Activated CD4-positive, alpha-beta memory T cell treated with anti-CD3 and anti-CD28 coated beads, Interleukin-2, amount 10 ng/mL, durations not matched to agents 7 days and 5 days (primary cell): ENCODE measurements around the gene SH3BGRL2. TPM values are rescaled to one million over a fixed set of nuclear protein-coding genes. Genes with fewer than 3 reads are reported as not detected.
"Not testable (repeated sequence)": the region's sequence is repeated elsewhere in the genome, so short reads cannot be mapped to it uniquely, and the experiment has no call there.

ENCODE experiments used
- CTCF ChIA-PET: fragments of 350-600 bp; sonication (Branson Sonifier 250); formaldehyde crosslinking; loops from one replicate; lab custom pipeline; 2021; ENCODE audit warnings: antibody characterized with exemption, inconsistent platforms; lab: Charles Lee
- POLR2A ChIA-PET: fragments of 350-600 bp; sonication (Branson Sonifier 250); formaldehyde crosslinking; loops from one replicate; lab custom pipeline; 2021; ENCODE audit warnings: antibody characterized with exemption; lab: Charles Lee
- DNase-seq: peaks from one replicate; pipeline ENCODE4 v3.0.0-alpha.2; 2020
- H3K27ac Mint-ChIP-seq: one replicate; pipeline ENCODE4 v1.8.0; 2021; ENCODE audit warnings: mild to moderate bottlenecking, mixed read lengths
- H3K27me3 Mint-ChIP-seq: one replicate; pipeline ENCODE4 v1.8.0; 2021; ENCODE audit warnings: mixed read lengths
- H3K36me3 Mint-ChIP-seq: one replicate; pipeline ENCODE4 v1.8.0; 2021; ENCODE audit warnings: low read depth, mixed read lengths
- H3K4me1 Mint-ChIP-seq: one replicate; pipeline ENCODE4 v1.8.0; 2021; ENCODE audit warnings: mixed read lengths
- H3K4me3 Mint-ChIP-seq: one replicate; pipeline ENCODE4 v1.8.0; 2021; ENCODE audit warnings: mild to moderate bottlenecking, mixed read lengths
- H3K9me3 Mint-ChIP-seq: one replicate; pipeline ENCODE4 v1.8.0; 2021; ENCODE audit warnings: mixed read lengths
- total RNA-seq, 2 experiments: library from RNA; stranded (reverse); gene quantifications; one replicate each; pipeline ENCODE4 v1.2.3, GENCODE V29; 2021

Gene SH3BGRL2
- total RNA-seq, 2 experiments from 2014 or later: 0.20 to 0.35 TPM

DNA sequence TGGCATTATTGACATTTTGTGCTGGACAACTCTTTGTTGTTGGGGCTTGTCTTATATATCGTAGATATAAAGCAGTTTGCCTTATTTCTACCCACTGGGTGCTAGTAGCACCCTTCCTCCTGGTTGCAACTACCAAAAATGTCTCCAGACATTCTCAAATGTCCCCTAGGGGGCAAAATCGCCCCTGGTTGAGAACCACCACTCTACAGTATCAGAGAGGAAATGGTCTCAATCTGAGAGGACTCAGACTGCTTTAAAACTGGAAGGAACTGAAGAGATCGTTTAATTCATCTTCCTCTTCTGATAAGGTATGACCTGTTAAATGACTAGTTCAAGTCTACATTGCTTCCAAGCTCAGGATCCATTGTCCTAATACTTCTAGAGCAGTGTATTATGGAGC lies 14.9 kb downstream of the SH3BGRL2 start:
- H3K4me3 Mint-ChIP-seq: no peak overlapping the region
- POLR2A ChIA-PET: no interaction called here
- no peak for DNase-seq
- H3K27ac Mint-ChIP-seq: no peak overlapping the region
- peaks cover 12% of the 10 kb centered on the region for H3K27me3 Mint-ChIP-seq
- H3K4me1 Mint-ChIP-seq: no peaks in the 10 kb centered on the region
- no peaks in the 10 kb centered on the region for H3K9me3 Mint-ChIP-seq
- CTCF ChIA-PET: no interaction called here
- no peaks in the 10 kb centered on the region for H3K36me3 Mint-ChIP-seq

DNA sequence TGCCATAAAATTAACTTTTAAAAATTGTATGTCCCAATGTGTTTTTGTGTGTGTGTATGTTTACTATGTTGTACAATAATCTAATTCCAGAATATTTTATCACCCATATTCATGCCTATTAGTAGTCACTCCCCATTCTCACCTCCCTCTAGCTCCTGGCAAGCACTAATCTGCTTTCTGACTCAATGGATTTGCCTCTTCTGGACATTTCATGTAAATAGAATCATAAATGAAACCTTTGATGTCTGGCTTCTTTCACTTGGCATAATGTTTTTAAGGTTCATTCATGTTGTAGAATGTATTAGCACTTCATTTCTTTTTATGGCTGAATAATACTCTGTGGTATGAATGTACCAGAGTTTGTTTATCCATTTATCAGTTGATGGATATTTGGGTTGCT lies 15.4 kb downstream of the SH3BGRL2 start:
- Mint-ChIP-seq H3K27ac (no peak overlapping the region), H3K27me3 (peaks cover 12% of the 10 kb centered on the region), H3K9me3 (no peaks in the 10 kb centered on the region), H3K4me1 (no peaks in the 10 kb centered on the region), H3K4me3 (no peak overlapping the region), H3K36me3 (no peaks in the 10 kb centered on the region)
- ChIA-PET POLR2A (no interaction called here), CTCF (no interaction called here)
- DNase-seq: no peak

DNA sequence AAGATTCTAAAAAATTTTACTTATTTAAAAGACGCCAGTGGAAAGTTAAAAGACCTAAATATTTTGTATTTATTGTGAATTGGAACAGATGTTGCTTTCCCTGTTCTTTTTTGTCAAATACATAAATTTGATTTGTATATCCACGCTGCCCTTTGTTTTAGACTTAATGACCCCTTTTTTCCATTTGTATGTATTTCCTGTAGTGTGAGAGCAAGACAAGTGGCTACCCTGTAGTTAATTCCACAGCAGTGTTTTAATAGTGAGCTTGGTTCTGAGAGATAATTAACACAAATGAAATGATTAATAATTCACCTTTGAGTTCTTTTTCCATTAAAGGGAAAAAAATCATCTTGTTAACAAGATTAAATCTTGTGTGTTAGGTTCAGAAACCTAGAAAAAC lies 16.6 kb downstream of the SH3BGRL2 start:
- H3K27ac Mint-ChIP-seq: no peak overlapping the region
- ChIA-PET CTCF (no interaction called here), POLR2A (no interaction called here)
- peaks cover 12% of the 10 kb centered on the region for H3K27me3 Mint-ChIP-seq
- H3K9me3 Mint-ChIP-seq: no peaks in the 10 kb centered on the region
- H3K4me1 Mint-ChIP-seq: no peaks in the 10 kb centered on the region
- H3K36me3 Mint-ChIP-seq: no peaks in the 10 kb centered on the region
- H3K4me3 Mint-ChIP-seq: no peak overlapping the region
- no peak for DNase-seq

DNA sequence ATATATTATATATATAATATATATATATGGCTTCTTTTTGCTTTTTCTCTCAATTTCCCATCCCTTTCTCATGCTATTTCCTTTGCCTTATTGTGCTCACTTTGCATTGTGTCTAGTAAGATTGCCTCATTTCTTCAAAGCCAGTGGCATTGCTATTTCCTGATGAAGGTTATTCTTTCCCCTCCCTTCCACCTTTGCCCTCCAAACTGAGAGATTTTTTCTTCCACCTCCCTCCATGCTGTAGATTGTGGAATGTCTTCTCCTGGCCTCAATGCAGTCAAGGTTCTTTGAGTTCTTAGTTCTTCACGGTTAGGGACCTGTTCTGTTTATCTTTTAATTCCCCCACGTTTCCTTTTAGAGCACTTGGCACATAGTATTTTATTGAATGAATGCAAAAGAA lies 17.2 kb downstream of the SH3BGRL2 start:
- no peak overlapping the region for H3K27ac Mint-ChIP-seq
- DNase-seq: no peak
- H3K4me1 Mint-ChIP-seq: no peaks in the 10 kb centered on the region
- H3K9me3 Mint-ChIP-seq: no peaks in the 10 kb centered on the region
- H3K4me3 Mint-ChIP-seq: no peak overlapping the region
- POLR2A ChIA-PET: no interaction called here
- H3K27me3 Mint-ChIP-seq: peaks cover 12% of the 10 kb centered on the region
- CTCF ChIA-PET: interaction anchor here (1.5 kb wide), 1 partner anchor 222 kb away, joined by 3 read pairs; no protein-coding TSS in a partner anchor
- no peaks in the 10 kb centered on the region for H3K36me3 Mint-ChIP-seq

DNA sequence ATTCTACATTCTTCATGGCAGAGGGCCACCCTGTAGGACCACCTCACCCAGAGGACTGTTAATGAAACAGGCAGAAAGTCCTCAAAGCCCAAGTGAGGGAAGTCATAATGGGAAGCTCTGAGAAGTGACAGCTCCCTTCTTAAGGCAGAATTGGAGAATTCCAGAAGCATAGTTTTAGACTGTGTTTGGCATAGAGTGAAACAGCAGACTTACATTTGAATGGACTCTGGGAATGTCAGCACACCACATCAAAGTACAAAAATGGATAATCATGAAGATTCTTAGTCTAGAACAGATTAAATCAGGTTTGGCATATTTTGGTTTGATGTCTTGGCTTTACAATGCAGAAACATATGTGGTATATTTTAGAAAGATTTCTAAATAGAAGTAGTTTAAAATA lies 17.9 kb downstream of the SH3BGRL2 start:
- ChIA-PET POLR2A (no interaction called here), CTCF (interaction anchor here (1.5 kb wide), 1 partner anchor 221 kb away, joined by 3 read pairs; no protein-coding TSS in a partner anchor)
- Mint-ChIP-seq H3K27me3 (peaks cover 12% of the 10 kb centered on the region), H3K9me3 (no peaks in the 10 kb centered on the region), H3K36me3 (no peaks in the 10 kb centered on the region), H3K4me3 (no peak overlapping the region), H3K27ac (no peak overlapping the region), H3K4me1 (no peaks in the 10 kb centered on the region)
- no peak for DNase-seq

DNA sequence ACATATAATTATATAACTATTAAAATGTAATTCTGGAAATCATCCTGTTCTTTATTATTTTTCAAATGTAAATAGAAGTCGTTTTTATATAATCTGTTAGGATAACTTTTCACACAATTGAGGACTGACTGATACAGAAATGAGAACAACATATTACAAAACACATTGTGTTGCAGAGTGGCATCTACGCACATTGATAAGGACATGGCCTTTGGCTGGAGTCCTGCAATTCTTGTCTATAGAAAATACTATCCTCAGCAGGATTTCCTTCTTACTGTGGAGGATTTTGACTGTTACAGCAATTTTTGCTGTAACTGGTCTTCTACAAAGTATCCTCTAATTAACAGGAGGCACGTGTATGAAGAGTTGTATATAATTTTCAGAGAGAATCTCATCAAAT lies 19.8 kb downstream of the SH3BGRL2 start:
- Mint-ChIP-seq H3K4me1 (no peaks in the 10 kb centered on the region), H3K27ac (no peak overlapping the region), H3K36me3 (no peaks in the 10 kb centered on the region), H3K4me3 (no peak overlapping the region), H3K27me3 (peaks cover 15% of the 10 kb centered on the region), H3K9me3 (no peaks in the 10 kb centered on the region)
- no peak for DNase-seq
- POLR2A ChIA-PET: no interaction called here
- CTCF ChIA-PET: no interaction called here

DNA sequence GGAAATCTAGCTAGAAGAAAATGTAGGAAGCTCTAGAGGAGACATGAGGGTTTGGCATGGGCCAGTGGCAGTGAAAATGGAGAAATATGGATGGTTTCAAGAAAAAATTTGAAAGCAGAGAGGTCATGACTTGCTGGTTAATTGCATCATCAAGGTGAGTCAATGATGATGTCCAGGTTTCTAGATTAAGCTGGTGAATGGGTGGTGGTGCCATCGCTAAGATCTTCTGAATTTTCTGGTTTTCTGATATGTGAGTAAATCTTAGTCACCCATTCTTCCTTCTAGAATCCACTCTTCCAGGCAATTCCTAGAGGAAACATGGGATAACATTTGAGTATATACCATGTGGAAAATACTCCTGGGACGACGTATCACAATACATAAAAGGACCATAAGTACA lies 25.0 kb downstream of the SH3BGRL2 start:
- CTCF ChIA-PET: no interaction called here
- Mint-ChIP-seq H3K9me3 (no peaks in the 10 kb centered on the region), H3K36me3 (no peaks in the 10 kb centered on the region), H3K4me3 (no peak overlapping the region), H3K4me1 (peaks cover 5% of the 10 kb centered on the region), H3K27me3 (peaks cover 11% of the 10 kb centered on the region), H3K27ac (no peak overlapping the region)
- DNase-seq: no peak
- POLR2A ChIA-PET: no interaction called here

DNA sequence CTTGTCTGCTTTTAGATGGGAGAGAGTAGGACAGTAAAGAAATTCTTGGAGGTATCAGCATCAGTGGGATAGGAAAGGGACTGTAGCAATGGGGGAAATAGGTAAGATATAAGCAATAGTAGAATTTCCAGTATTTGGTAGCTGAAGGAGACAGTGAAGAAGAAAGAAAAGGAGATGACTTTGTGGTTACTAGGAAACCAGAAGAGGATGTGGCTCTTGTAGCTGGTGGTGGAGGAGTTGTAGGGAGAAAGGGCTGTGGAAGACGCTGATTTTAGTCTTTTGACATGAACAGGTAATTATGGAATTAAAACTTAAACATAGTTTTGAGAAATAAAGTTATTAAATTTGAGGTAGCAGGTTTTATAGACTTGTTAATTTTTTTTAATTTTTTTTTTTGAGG lies 26.1 kb downstream of the SH3BGRL2 start:
- Mint-ChIP-seq H3K27me3 (peaks cover 14% of the 10 kb centered on the region), H3K4me3 (no peak overlapping the region), H3K4me1 (peaks cover 5% of the 10 kb centered on the region), H3K9me3 (no peaks in the 10 kb centered on the region), H3K27ac (no peak overlapping the region), H3K36me3 (no peaks in the 10 kb centered on the region)
- POLR2A ChIA-PET: no interaction called here
- no peak for DNase-seq
- CTCF ChIA-PET: no interaction called here

DNA sequence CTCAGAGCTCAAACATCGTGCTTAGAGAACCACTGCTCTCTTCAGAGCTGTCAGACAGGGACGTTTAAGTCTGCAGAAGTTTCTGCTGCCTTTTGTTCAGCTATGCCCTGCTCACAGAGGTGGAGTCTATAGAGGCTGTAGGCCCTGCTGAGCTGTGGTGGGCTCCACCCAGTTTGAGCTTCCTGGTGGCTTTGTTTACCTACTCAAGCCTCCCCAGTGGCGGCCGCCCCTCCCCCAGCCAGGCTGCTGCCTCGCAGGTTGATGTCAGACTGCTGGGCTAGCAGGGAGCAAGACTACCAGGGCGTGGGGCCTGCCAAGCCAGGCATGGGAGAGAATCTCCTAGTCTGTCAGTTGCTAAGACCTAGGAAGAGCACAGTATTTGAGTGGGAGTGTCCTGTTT lies 32.5 kb downstream of the SH3BGRL2 start:
- H3K9me3 Mint-ChIP-seq, POLR2A ChIA-PET, H3K4me3 Mint-ChIP-seq, H3K36me3 Mint-ChIP-seq, H3K27ac Mint-ChIP-seq: not testable (repeated sequence)
- peak; percentile 34 for DNase-seq
- H3K27me3 Mint-ChIP-seq: peaks cover 16% of the 10 kb centered on the region
- CTCF ChIA-PET: interaction anchor here (1.5 kb wide), 1 partner anchor 9 kb away, joined by 4 read pairs; no protein-coding TSS in a partner anchor
- H3K4me1 Mint-ChIP-seq: peaks cover 12% of the 10 kb centered on the region

DNA sequence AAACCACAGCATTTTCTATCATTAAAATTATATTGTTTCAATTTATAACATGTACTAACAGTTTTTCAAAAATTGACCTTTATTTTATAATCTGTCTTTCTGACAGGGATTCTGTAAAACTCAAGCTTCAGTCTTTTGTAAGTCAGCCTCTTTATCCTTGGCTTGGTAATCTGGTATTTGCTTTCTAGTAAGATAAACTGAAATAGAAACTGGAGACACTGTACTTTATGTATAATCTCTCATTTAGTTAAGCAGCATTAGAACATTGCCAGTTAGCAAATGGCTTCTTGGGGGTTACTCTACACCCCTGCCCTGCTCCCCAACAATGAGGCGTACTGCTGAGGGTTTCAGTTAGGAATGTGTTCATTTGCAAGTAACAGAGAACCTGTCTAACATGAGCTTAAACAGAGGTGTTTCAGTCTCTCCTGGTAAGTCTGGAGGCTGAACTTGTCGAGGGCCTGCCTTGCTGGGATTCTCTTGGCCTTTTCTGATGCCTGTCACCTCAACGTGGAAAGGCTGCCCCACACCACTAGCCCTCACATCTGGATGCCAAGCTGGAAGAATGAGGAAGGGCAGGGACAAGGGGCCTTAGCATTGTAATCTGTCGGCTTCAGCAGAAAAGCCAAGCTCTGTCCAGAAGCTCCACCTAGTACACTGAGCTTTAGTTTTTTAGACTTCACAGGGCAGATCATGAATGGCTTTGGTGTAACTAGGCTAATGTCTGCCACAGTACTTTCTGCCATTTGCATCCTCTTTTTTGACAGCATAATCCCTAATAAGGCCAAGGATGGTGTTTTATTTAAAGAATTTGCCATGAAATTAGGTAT lies 34.8 kb downstream of the SH3BGRL2 start:
- POLR2A ChIA-PET: no interaction called here
- H3K9me3 Mint-ChIP-seq: peaks cover 3% of the 10 kb centered on the region
- DNase-seq: no peak
- CTCF ChIA-PET: no interaction called here
- H3K27ac Mint-ChIP-seq: no peak overlapping the region
- H3K4me1 Mint-ChIP-seq: peaks cover 17% of the 10 kb centered on the region
- peaks cover 9% of the 10 kb centered on the region for H3K27me3 Mint-ChIP-seq
- H3K4me3 Mint-ChIP-seq: no peak overlapping the region
- H3K36me3 Mint-ChIP-seq: peaks cover 3% of the 10 kb centered on the region

DNA sequence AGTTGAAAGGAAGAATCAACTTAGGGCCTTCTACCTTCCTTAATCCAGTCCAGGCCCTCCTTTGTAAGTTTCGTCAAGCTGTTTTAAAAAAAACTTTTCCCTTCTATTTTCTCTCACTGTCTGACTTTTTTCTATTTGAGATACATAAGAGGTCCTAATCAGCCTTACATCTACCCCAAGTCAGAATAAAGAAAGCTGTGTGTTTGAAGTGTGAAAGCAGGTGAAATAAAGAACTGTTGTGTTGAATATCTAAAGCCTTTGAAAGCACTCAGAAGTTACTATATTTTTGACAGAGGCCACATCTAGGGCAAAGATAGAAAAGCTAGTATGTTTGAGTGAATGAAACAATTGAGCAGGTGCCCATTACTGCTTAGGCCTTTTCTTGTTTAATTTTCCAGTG lies 35.5 kb downstream of the SH3BGRL2 start:
- peaks cover 24% of the 10 kb centered on the region for H3K4me1 Mint-ChIP-seq
- POLR2A ChIA-PET: no interaction called here
- peaks cover 3% of the 10 kb centered on the region for H3K36me3 Mint-ChIP-seq
- no peak overlapping the region for H3K4me3 Mint-ChIP-seq
- H3K27ac Mint-ChIP-seq: no peak overlapping the region
- no peak for DNase-seq
- H3K27me3 Mint-ChIP-seq: peaks cover 5% of the 10 kb centered on the region
- CTCF ChIA-PET: no interaction called here
- peaks cover 3% of the 10 kb centered on the region for H3K9me3 Mint-ChIP-seq

DNA sequence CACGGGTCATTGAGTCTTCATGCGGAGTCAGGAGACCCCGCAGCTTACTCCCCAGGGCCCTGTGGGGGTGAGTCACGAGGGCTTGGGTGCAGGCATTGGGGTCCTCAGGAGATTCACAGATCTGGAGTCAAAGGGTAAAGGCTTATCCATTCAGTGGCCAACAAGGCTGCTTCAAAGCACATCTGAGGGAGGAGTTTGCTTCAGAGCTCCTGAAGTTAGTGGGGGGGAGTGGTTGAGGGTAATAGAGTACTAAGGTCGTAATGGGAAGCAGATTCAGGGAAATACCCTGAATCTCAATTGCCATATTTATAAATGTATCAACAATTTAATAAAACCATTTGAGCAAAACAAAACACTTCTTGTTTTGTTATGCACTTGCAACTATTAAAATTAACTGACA lies 37.3 kb downstream of the SH3BGRL2 start:
- CTCF ChIA-PET: no interaction called here
- no peak overlapping the region for H3K27ac Mint-ChIP-seq
- peaks cover 30% of the 10 kb centered on the region for H3K4me1 Mint-ChIP-seq
- DNase-seq: no peak
- POLR2A ChIA-PET: no interaction called here
- H3K4me3 Mint-ChIP-seq: no peak overlapping the region
- H3K36me3 Mint-ChIP-seq: no peaks in the 10 kb centered on the region
- H3K27me3 Mint-ChIP-seq: no peaks in the 10 kb centered on the region
- no peaks in the 10 kb centered on the region for H3K9me3 Mint-ChIP-seq

DNA sequence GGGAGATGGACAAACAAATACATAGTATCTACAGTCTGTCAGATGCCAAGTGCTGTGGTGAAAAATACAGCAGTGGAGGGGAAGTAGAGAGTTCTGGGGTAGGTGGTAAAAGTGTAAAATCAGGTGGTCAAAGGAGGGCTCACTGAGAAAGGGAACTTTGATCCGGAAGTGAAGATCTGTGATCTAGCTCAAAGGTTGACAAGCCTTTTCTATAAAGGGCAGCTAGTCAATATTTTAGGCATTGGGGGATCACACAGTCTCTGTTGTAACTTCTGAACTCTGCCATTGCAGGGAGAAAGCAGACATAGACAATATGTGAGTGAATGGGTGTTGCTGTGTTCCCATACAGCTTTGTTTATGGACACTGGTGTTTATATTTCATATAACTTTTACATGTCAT lies 38.6 kb downstream of the SH3BGRL2 start:
- Mint-ChIP-seq H3K36me3 (no peaks in the 10 kb centered on the region), H3K27ac (no peak overlapping the region), H3K9me3 (no peaks in the 10 kb centered on the region), H3K27me3 (no peaks in the 10 kb centered on the region), H3K4me3 (no peak overlapping the region), H3K4me1 (peaks cover 23% of the 10 kb centered on the region)
- POLR2A ChIA-PET: no interaction called here
- CTCF ChIA-PET: no interaction called here
- DNase-seq: no peak

DNA sequence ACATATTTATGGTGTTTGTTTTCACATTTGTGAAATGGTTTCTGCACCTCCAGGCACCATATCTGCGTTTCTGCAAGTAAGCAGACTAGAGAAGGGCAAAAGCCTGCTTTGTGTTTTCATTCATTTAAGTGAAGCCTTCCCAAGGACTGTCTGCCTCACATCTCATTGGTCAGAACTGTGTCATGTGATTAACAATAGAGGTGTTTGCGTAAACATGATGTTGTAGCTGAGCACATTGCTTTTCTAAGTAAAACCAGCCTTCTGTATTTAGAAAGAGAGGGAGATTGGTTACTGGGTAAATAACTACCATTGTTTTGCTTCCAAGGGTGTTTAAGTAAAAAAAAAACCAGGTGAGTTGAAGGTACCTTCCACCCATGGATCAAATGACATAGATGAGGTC lies 39.7 kb downstream of the SH3BGRL2 start:
- CTCF ChIA-PET: no interaction called here
- no peaks in the 10 kb centered on the region for H3K9me3 Mint-ChIP-seq
- H3K4me3 Mint-ChIP-seq: no peak overlapping the region
- peaks cover 23% of the 10 kb centered on the region for H3K4me1 Mint-ChIP-seq
- H3K27me3 Mint-ChIP-seq: no peaks in the 10 kb centered on the region
- no peaks in the 10 kb centered on the region for H3K36me3 Mint-ChIP-seq
- POLR2A ChIA-PET: no interaction called here
- DNase-seq: no peak
- peak overlapping the region; percentile 79 for H3K27ac Mint-ChIP-seq
